ENCODE data around the gene RFX2.

DNA sequence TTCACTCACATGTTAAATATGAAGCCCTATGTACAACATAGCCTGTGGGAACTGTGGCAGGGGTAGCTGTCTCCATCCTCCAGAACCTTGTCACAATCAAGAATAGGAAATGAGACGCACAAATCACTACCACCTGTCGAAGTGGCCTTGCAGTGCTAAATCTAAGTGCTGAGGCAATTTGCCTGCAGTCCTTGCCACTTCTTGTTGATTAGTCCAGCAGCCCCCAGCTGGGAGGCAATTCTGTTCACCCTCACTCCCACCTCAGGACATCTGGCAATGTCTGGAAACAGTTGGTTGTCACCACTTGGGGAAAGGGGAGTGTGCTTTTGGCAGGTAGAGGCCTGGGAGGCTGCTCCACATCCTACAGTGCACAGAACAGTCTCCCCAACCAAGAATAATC, 10.7 kb downstream of the RFX2 start:
- TF ChIP-seq OSR1 (CRISPR knock-in tag; IDR thresholded peaks at IDR 0.05) (no peak), ARNTL (CRISPR knock-in tag; IDR thresholded peaks at IDR 0.05; ENCODE audit: borderline replicate concordance, low read depth) (no peak), ZNF70 (CRISPR knock-in tag; IDR thresholded peaks at IDR 0.05) (no peak), TOX (CRISPR knock-in tag; IDR thresholded peaks at IDR 0.05; ENCODE audit: borderline replicate concordance) (no peak), TCF4 (CRISPR knock-in tag; IDR thresholded peaks at IDR 0.05; ENCODE audit: borderline replicate concordance) (no peak)
- TF ChIP-seq, protein P1, sequence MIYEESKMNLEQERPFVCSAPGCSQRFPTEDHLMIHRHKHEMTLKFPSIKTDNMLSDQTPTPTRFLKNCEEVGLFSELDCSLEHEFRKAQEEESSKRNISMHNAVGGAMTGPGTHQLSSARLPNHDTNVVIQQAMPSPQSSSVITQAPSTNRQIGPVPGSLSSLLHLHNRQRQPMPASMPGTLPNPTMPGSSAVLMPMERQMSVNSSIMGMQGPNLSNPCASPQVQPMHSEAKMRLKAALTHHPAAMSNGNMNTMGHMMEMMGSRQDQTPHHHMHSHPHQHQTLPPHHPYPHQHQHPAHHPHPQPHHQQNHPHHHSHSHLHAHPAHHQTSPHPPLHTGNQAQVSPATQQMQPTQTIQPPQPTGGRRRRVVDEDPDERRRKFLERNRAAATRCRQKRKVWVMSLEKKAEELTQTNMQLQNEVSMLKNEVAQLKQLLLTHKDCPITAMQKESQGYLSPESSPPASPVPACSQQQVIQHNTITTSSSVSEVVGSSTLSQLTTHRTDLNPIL (CRISPR knock-in tag; IDR thresholded peaks at IDR 0.05; ENCODE audit: low read depth): no peak
- TF ChIP-seq, protein P2, sequence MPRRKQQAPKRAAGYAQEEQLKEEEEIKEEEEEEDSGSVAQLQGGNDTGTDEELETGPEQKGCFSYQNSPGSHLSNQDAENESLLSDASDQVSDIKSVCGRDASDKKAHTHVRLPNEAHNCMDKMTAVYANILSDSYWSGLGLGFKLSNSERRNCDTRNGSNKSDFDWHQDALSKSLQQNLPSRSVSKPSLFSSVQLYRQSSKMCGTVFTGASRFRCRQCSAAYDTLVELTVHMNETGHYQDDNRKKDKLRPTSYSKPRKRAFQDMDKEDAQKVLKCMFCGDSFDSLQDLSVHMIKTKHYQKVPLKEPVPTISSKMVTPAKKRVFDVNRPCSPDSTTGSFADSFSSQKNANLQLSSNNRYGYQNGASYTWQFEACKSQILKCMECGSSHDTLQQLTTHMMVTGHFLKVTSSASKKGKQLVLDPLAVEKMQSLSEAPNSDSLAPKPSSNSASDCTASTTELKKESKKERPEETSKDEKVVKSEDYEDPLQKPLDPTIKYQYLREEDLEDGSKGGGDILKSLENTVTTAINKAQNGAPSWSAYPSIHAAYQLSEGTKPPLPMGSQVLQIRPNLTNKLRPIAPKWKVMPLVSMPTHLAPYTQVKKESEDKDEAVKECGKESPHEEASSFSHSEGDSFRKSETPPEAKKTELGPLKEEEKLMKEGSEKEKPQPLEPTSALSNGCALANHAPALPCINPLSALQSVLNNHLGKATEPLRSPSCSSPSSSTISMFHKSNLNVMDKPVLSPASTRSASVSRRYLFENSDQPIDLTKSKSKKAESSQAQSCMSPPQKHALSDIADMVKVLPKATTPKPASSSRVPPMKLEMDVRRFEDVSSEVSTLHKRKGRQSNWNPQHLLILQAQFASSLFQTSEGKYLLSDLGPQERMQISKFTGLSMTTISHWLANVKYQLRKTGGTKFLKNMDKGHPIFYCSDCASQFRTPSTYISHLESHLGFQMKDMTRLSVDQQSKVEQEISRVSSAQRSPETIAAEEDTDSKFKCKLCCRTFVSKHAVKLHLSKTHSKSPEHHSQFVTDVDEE (CRISPR knock-in tag; IDR thresholded peaks at IDR 0.05): no peak
- TF ChIP-seq, protein P3, sequence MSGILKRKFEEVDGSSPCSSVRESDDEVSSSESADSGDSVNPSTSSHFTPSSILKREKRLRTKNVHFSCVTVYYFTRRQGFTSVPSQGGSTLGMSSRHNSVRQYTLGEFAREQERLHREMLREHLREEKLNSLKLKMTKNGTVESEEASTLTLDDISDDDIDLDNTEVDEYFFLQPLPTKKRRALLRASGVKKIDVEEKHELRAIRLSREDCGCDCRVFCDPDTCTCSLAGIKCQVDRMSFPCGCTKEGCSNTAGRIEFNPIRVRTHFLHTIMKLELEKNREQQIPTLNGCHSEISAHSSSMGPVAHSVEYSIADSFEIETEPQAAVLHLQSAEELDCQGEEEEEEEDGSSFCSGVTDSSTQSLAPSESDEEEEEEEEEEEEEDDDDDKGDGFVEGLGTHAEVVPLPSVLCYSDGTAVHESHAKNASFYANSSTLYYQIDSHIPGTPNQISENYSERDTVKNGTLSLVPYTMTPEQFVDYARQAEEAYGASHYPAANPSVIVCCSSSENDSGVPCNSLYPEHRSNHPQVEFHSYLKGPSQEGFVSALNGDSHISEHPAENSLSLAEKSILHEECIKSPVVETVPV (CRISPR knock-in tag; IDR thresholded peaks at IDR 0.05): no peak
